Adrenal gland (tissue), 12 donors: ENCODE results near the gene TMEM270. TPM values are rescaled to one million over a fixed set of nuclear protein-coding genes. Genes with fewer than 3 reads are reported as not detected.
"Not testable (repeated sequence)": the region's sequence is repeated elsewhere in the genome, so short reads cannot be mapped to it uniquely, and the experiment has no call there.

Experiments used
- DNase-seq, 7 donors: peaks; one replicate each; pipeline ENCODE4 v3.0.0-alpha.2; 2019 to 2020
- H3K27ac ChIP-seq, 5 donors: fragments of 200-600 bp; sonication (generic) in 4 of 5; 1 replicate in 3 of 5; 2 replicates in 2 of 5; pipeline versions ENCODE4 v1.5.1 to v1.8.0; 2016 to 2020; ENCODE audit warnings: mild to moderate bottlenecking in 1 of 5
- H3K27me3 ChIP-seq: fragments of 200-600 bp; 2 replicates; pipeline ENCODE4 v1.8.0; 2021
- H3K36me3 ChIP-seq, 2 donors: fragments of 200-600 bp; replicated peaks in 1 of 2; 1 replicate in 1 of 2; 2 replicates in 1 of 2; pipeline versions ENCODE4 v1.5.1 to v1.8.0; 2018 to 2022
- H3K4me1 ChIP-seq, 2 donors: fragments of 200-600 bp; replicated peaks in 1 of 2; 1 replicate in 1 of 2; 2 replicates in 1 of 2; pipeline versions ENCODE4 v1.5.1 to v1.8.0; 2018 to 2021
- H3K4me3 ChIP-seq, 4 donors: fragments of 200-600 bp; sonication (generic) in 3 of 4; one replicate each; pipeline ENCODE4 v1.5.1; 2016 to 2018
- H3K9me3 ChIP-seq, 3 donors: fragments of 200-600 bp; sonication (generic) in 1 of 3; replicated peaks in 1 of 3; 1 replicate in 2 of 3; 2 replicates in 1 of 3; pipeline versions ENCODE4 v1.5.1 to v1.8.0; 2016 to 2021
- POLR2A ChIP-seq, 2 donors: fragments of 450-650 bp; IDR thresholded peaks; one replicate each; pipeline ENCODE4 v1.6.1; 2017; ENCODE audit warnings: antibody characterized with exemption in 2 of 2, mild to moderate bottlenecking in 2 of 2, moderate library complexity in 1 of 2
- WGBS, 4 donors: extraction: QIAGEN DNeasy Blood & Tissue Kit in 2 of 4; methylation state at CpG; one replicate each; pipeline versions ENCODE4 v1.1.5 to v1.1.7; 2013 to 2017; 5-methylcytosine and 5-hydroxymethylcytosine counted together
- intact Hi-C, 2 donors: fragments of 100-400 bp; cut with DNase I; formaldehyde crosslinking; loops; one replicate each; pipeline versions ENCODE4 v1.14.1 to v1.15.0; 2022 to 2023
- polyA plus RNA-seq, 3 donors: library from polyadenylated mRNA; stranded (reverse); fragments of 200-250 nt in 2 of 3; fragments of 350-450 nt in 1 of 3; fragmentation: Illumina TruSeq in 1 of 3; extraction: RNeasy Lipid Tissue Mini Kit (QIAGEN cat#74804) in 1 of 3; gene quantifications; one replicate each; pipeline ENCODE4 v1.2.3, GENCODE V29; 2013 to 2014
- total RNA-seq, 9 donors: library from RNA; depleted of rRNA in 4 of 9; stranded (reverse); fragments of >200 nt in 4 of 9; fragments of 120-200 nt in 1 of 9; fragmentation: NEBNext Ultra II Directional in 1 of 9; extraction: Animal tissue kit (Norgen Biotek cat#: 25700) in 1 of 9; gene quantifications; one replicate each; pipeline versions ENCODE4 v1.1.0 to v1.2.4, GENCODE V29; 2013 to 2023
- TF ChIP-seq, protein P1 (sequence below), 6 experiments: fragments of 450-650 bp in 4 of 6; fragments of 200-600 bp in 2 of 6; sonication (generic) in 1 of 6; IDR thresholded peaks; 1 replicate in 5 of 6; 2 replicates in 1 of 6; pipeline versions ENCODE4 v1.5.1 to v1.8.0; 2016 to 2021; ENCODE audit warnings: antibody characterized with exemption in 6 of 6, mild to moderate bottlenecking in 2 of 6, moderate library complexity in 1 of 6
- donor health status: healthy with polysubstance abuse.
- donor health status: Bipolar disorder and iron deficiency.
- donor health status: DM: yes; HTN: yes; CAD: no.
- donor health status: DM: no; HTN: no; CAD: no.
- donor health status: DM: no; HTN: no; CAD: no.
- donor health status: DM: yes; HTN: yes; CAD: no.

Gene TMEM270
- total and polyA plus RNA-seq, 12 donors = 0.20 to 0.56 TPM; not detected in 10

DNA sequence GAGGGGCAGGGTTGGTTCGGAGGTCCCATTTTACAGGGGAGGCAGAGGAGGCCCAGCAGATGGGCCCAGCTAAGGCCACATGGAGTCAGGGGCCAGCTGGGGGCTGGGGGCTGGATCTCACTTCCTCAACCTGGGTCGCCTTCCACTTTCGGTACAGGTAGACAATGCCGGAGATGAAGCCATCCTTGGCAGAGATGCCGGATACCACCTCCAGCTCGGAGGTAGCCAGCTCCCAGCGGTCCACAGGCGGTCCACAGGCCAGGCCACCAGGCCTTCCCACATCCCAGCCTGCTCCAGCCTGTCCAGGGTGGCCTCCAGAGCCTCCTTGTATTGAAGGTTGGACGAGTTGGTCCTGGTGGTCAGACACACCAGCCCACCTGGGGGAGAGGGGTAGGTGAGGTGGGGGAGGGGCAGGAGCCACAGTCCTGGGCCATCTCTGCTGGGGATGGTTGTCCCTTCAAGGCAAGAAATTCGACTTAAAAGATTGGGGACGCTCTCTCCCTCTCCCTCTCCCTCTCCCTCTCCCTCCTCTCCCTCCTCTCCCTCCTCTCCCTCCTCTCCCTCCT lies 26.2 kb upstream of the TMEM270 start:
- Histone ChIP-seq H3K4me1 (peaks cover 5 to 11% of the 10 kb centered on the region in 2 donors), H3K27me3 (no peaks in the 10 kb centered on the region), H3K9me3 (no peaks in the 10 kb centered on the region), H3K27ac (no peak overlapping the region), H3K36me3 (no peaks in the 10 kb centered on the region), H3K4me3 (no peak overlapping the region)
- WGBS, 4 donors = 79 to 100% (median 86%) methylated on average over 2 to 11 of the region's 11 CpGs
- intact Hi-C loops = no loop called here
- no peak for DNase-seq
- no peak for TF ChIP-seq POLR2A (IDR thresholded peaks at IDR 0.05)
- TF ChIP-seq, protein P1, sequence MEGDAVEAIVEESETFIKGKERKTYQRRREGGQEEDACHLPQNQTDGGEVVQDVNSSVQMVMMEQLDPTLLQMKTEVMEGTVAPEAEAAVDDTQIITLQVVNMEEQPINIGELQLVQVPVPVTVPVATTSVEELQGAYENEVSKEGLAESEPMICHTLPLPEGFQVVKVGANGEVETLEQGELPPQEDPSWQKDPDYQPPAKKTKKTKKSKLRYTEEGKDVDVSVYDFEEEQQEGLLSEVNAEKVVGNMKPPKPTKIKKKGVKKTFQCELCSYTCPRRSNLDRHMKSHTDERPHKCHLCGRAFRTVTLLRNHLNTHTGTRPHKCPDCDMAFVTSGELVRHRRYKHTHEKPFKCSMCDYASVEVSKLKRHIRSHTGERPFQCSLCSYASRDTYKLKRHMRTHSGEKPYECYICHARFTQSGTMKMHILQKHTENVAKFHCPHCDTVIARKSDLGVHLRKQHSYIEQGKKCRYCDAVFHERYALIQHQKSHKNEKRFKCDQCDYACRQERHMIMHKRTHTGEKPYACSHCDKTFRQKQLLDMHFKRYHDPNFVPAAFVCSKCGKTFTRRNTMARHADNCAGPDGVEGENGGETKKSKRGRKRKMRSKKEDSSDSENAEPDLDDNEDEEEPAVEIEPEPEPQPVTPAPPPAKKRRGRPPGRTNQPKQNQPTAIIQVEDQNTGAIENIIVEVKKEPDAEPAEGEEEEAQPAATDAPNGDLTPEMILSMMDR (IDR thresholded peaks at IDR 0.05) = no peak

DNA sequence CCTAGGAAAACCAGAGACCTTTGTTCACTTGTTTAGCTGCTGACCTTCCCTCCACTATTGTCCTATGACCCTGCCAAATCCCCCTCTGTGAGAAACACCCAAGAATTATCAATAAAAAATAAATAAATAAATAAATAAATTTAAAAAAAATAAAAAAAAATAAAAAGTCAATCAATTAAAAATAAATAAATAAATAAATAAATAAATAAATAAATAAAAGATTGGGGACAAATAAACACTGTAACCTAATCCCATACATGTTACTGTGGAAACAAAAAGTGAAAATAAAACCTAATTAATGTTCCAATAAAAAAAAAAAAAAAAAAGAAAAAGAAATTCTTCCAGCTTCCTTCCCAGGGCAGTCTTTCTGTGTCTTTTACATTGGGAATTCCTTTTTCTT lies 23.8 kb upstream of the TMEM270 start:
- H3K4me1 ChIP-seq, H3K4me3 ChIP-seq, H3K27ac ChIP-seq, intact Hi-C loops, H3K9me3 ChIP-seq, H3K36me3 ChIP-seq, DNase-seq, H3K27me3 ChIP-seq: not testable (repeated sequence)

DNA sequence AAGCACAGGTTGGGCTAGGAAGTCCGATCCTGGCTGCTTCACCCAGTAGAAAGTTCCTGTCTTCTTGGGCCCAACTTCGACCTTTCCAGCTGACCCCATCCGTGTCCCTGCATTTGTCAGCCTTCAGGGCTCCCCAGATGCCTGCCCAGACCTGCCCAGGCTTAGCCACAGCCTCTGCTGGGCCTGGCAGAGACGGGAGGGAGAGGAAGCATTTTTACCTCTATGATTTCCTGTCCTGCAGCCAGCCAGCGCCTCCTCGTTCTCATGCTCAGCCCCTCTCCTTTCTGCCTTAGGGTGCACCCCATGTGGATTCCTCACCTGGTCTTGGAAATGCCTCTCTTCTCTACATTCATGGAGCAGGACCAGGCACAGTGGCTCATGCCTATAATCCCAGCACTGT lies 22.3 kb upstream of the TMEM270 start:
- Histone ChIP-seq H3K36me3 (no peaks in the 10 kb centered on the region), H3K4me3 (no peak overlapping the region), H3K9me3 (no peaks in the 10 kb centered on the region), H3K27me3 (no peaks in the 10 kb centered on the region), H3K4me1 (peaks cover 6 to 13% of the 10 kb centered on the region in 2 donors), H3K27ac (no peak overlapping the region)
- DNase-seq = no peak
- TF ChIP-seq, protein P1 (IDR thresholded peaks at IDR 0.05) = no peak
- WGBS, 4 donors = 61 to 89% (median 71%) methylated on average over 4 to 6 of the region's 6 CpGs
- intact Hi-C loops = no loop called here

DNA sequence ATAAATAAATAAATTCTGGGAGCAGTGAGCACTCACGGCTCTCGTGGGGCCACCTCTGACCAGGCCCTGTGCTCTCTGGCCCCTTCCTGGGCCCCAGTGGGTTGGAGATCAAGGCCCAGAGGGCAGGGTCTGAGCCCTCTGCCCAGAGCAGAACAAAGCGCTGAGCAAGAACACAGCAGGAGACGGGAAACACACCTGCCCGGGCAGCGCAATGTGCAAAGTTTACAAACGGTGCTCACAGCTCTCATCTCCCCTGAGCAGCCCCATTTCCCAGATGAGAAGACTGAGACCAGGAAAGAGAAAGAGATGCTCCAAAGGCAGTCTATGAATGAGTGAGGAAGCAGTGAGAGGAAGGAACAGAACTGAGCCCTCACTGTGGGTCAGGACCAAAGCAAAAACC lies 21.7 kb upstream of the TMEM270 start:
- DNase-seq = no peak
- Histone ChIP-seq H3K4me3 (no peak overlapping the region), H3K9me3 (no peaks in the 10 kb centered on the region), H3K27ac (no peak overlapping the region), H3K36me3 (no peaks in the 10 kb centered on the region), H3K4me1 (peaks cover 6 to 13% of the 10 kb centered on the region in 2 donors), H3K27me3 (no peaks in the 10 kb centered on the region)
- intact Hi-C loops = no loop called here
- 88 to 93% (median 92%) methylated on average over 5 to 7 of the region's 7 CpGs for WGBS, 4 donors
- no peak for TF ChIP-seq POLR2A (IDR thresholded peaks at IDR 0.05)
- TF ChIP-seq, protein P1 (IDR thresholded peaks at IDR 0.05) = no peak
